Peyer's patch (tissue), 4 donors: ENCODE measurements around the gene AGBL3. TPM values are rescaled to one million over a fixed set of nuclear protein-coding genes. Genes with fewer than 3 reads are reported as not detected.

Experiments used
- DNase-seq, 3 donors: peaks; one replicate each; pipeline ENCODE4 v3.0.0-alpha.2; 2017 to 2019
- H3K27ac ChIP-seq, 4 donors: fragments of 200-600 bp; sonication (generic); one replicate each; pipeline ENCODE4 v1.5.1; 2016 to 2019
- H3K27me3 ChIP-seq, 2 donors: fragments of 200-600 bp; sonication (generic); one replicate each; pipeline ENCODE4 v1.5.1; 2019
- H3K36me3 ChIP-seq, 3 donors: fragments of 200-600 bp; sonication (generic); one replicate each; pipeline ENCODE4 v1.5.1; 2016 to 2019
- H3K4me1 ChIP-seq, 4 donors: fragments of 200-600 bp; sonication (generic); one replicate each; pipeline ENCODE4 v1.5.1; 2016 to 2019
- H3K4me3 ChIP-seq, 4 donors: fragments of 200-600 bp; sonication (generic); 1 replicate in 3 of 4; 2 replicates in 1 of 4; pipeline ENCODE4 v1.5.1; 2016 to 2019; ENCODE audit warnings: mild to moderate bottlenecking in 1 of 4
- H3K9me3 ChIP-seq, 4 donors: fragments of 200-600 bp; sonication (generic); one replicate each; pipeline ENCODE4 v1.5.1; 2016 to 2019; ENCODE audit warnings: mild to moderate bottlenecking in 1 of 4
- POLR2A ChIP-seq, 2 donors: fragments of 450-650 bp; IDR thresholded peaks; one replicate each; pipeline ENCODE4 v1.5.1; 2017; ENCODE audit warnings: antibody characterized with exemption in 2 of 2, mild to moderate bottlenecking in 2 of 2, moderate library complexity in 2 of 2
- total RNA-seq, 4 donors: library from RNA; depleted of rRNA; stranded (reverse); fragments of >200 nt; gene quantifications; one replicate each; pipeline ENCODE4 v1.1.0, GENCODE V29; 2016
- TF ChIP-seq, protein P1 (sequence below), 6 experiments: fragments of 450-650 bp in 4 of 6; fragments of 200-600 bp in 2 of 6; sonication (generic) in 1 of 6; IDR thresholded peaks; one replicate each; pipeline ENCODE4 v1.5.1; 2017 to 2019; ENCODE audit warnings: antibody characterized with exemption in 6 of 6, mild to moderate bottlenecking in 3 of 6, moderate library complexity in 1 of 6

Gene AGBL3
- total RNA-seq, 4 donors from 2014 or later, result 0.38 to 8.4 (median 4.3) TPM

- Histone ChIP-seq H3K4me3 (no peak overlapping the region), H3K27me3 (no peaks in the 10 kb centered on the region), H3K36me3 (peaks cover 0 to 27% (median 0%) of the 10 kb centered on the region in 3 donors), H3K9me3 (peaks cover 0 to 38% (median 10%) of the 10 kb centered on the region in 4 donors), H3K27ac (no peak overlapping the region), H3K4me1 (no peaks in the 10 kb centered on the region)
- TF ChIP-seq, protein P1, sequence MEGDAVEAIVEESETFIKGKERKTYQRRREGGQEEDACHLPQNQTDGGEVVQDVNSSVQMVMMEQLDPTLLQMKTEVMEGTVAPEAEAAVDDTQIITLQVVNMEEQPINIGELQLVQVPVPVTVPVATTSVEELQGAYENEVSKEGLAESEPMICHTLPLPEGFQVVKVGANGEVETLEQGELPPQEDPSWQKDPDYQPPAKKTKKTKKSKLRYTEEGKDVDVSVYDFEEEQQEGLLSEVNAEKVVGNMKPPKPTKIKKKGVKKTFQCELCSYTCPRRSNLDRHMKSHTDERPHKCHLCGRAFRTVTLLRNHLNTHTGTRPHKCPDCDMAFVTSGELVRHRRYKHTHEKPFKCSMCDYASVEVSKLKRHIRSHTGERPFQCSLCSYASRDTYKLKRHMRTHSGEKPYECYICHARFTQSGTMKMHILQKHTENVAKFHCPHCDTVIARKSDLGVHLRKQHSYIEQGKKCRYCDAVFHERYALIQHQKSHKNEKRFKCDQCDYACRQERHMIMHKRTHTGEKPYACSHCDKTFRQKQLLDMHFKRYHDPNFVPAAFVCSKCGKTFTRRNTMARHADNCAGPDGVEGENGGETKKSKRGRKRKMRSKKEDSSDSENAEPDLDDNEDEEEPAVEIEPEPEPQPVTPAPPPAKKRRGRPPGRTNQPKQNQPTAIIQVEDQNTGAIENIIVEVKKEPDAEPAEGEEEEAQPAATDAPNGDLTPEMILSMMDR (IDR thresholded peaks at IDR 0.05), result no peak
- no peak for TF ChIP-seq POLR2A (IDR thresholded peaks at IDR 0.05)
- no peak for DNase-seq
Observed at GRCh38 chr7:135180122-135180521, 193.8 kb downstream of the AGBL3 start.

- TF ChIP-seq, protein P1 (IDR thresholded peaks at IDR 0.05), result no peak
- no peak for TF ChIP-seq POLR2A (IDR thresholded peaks at IDR 0.05)
- Histone ChIP-seq H3K4me1 (no peaks in the 10 kb centered on the region), H3K9me3 (peaks cover 0 to 38% (median 10%) of the 10 kb centered on the region in 4 donors), H3K36me3 (peaks cover 0 to 40% (median 0%) of the 10 kb centered on the region in 3 donors), H3K27me3 (no peaks in the 10 kb centered on the region), H3K27ac (no peak overlapping the region), H3K4me3 (no peak overlapping the region)
- DNase-seq, result no peak
Observed at GRCh38 chr7:135181261-135181928, 195.1 kb downstream of the AGBL3 start.

GRCh38 chr7:135181929-135182678, 195.8 kb downstream of the AGBL3 start:
- Histone ChIP-seq H3K4me1 (no peaks in the 10 kb centered on the region), H3K27ac (no peak overlapping the region), H3K36me3 (peaks cover 0 to 47% (median 0%) of the 10 kb centered on the region in 3 donors), H3K4me3 (no peak overlapping the region), H3K27me3 (no peaks in the 10 kb centered on the region), H3K9me3 (peaks cover 0 to 38% (median 10%) of the 10 kb centered on the region in 4 donors)
- no peak for DNase-seq
- TF ChIP-seq POLR2A (IDR thresholded peaks at IDR 0.05), result no peak
- TF ChIP-seq, protein P1 (IDR thresholded peaks at IDR 0.05), result no peak

DNA sequence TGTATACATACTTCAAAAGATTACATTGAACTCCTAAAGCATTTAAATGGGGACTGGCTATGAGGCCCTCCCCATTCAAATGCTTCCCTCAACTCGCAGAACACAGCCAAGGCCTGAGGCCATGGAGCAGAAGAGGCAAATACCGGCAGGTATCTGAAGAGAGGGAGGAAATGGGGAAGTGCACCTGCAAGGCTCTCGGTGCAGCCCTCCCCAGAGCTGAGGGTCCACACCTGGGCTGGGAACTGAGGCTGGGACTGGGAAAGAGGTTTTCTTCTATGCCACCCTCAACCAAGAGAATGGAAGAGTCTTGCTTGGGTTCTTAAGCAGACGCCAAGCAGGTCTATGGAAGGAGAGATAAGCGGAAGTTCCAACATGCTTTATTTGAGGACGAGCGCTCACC, 197.2 kb downstream of the AGBL3 start:
- Histone ChIP-seq H3K4me1 (no peaks in the 10 kb centered on the region), H3K27me3 (no peaks in the 10 kb centered on the region), H3K36me3 (peaks cover 0 to 61% (median 0%) of the 10 kb centered on the region in 3 donors), H3K9me3 (peaks cover 0 to 38% (median 10%) of the 10 kb centered on the region in 4 donors), H3K27ac (no peak overlapping the region), H3K4me3 (no peak overlapping the region)
- TF ChIP-seq POLR2A (IDR thresholded peaks at IDR 0.05), result no peak
- TF ChIP-seq, protein P1 (IDR thresholded peaks at IDR 0.05), result no peak
- DNase-seq, result no peak

GRCh38 chr7:135184254-135184841, 198.0 kb downstream of the AGBL3 start:
- no peaks in the 10 kb centered on the region for H3K4me1 ChIP-seq
- no peak overlapping the region for H3K27ac ChIP-seq
- H3K4me3 ChIP-seq, result no peak overlapping the region
- no peak for TF ChIP-seq POLR2A (IDR thresholded peaks at IDR 0.05)
- TF ChIP-seq, protein P1 (IDR thresholded peaks at IDR 0.05), result no peak
- peaks cover 0 to 69% (median 0%) of the 10 kb centered on the region in 3 donors for H3K36me3 ChIP-seq
- H3K27me3 ChIP-seq, result no peaks in the 10 kb centered on the region
- DNase-seq, result no peak
- peaks cover 0 to 38% (median 10%) of the 10 kb centered on the region in 4 donors for H3K9me3 ChIP-seq

Other genes starting within 250 kb of the AGBL3 start
- 100 to 1,000 TPM in 1 of 4 donors, 10 to 100 TPM in 3; 39.2 to 536 (median 83.1) TPM for gene CALD1, start 206.9 kb upstream of the AGBL3 start, total RNA-seq
- gene TMEM140, start 161.6 kb downstream of the AGBL3 start, total RNA-seq, result 10 to 100 TPM; 33.4 to 39.6 (median 36.5) TPM
- 10 to 100 TPM; 32.4 to 66.8 (median 42.5) TPM for gene CYREN, start 184.2 kb downstream of the AGBL3 start, total RNA-seq
- 10 to 100 TPM in 3 of 4 donors, 1 to 10 TPM in 1; 6.7 to 44.6 (median 22.2) TPM for gene WDR91, start 225.0 kb downstream of the AGBL3 start, total RNA-seq
- gene STRA8, start 247.3 kb downstream of the AGBL3 start, total RNA-seq, result not detected